ENCODE data around the gene CST4. TPM values are rescaled to one million over a fixed set of nuclear protein-coding genes. Genes with fewer than 3 reads are reported as not detected.
"Not testable (repeated sequence)": the region's sequence is repeated elsewhere in the genome, so short reads cannot be mapped to it uniquely, and the experiment has no call there.

CST4 gene
- total RNA-seq, 4 donors from 2014 or later, result not detected

GRCh38 chr20:23690581-23690980 lies 1.7 kb upstream of the CST4 start:
- no peaks in the 10 kb centered on the region for H3K36me3 ChIP-seq
- DNase-seq, result no peak
- H3K4me3 ChIP-seq, result no peak overlapping the region
- 73 to 88% methylated on average over 4 to 6 of the region's 8 CpGs for WGBS, 2 donors
- H3K27ac ChIP-seq, result no peak overlapping the region
- intact Hi-C loops (cut with DNase I), result no loop called here
- H3K9me3 ChIP-seq, result no peaks in the 10 kb centered on the region
- H3K27me3 ChIP-seq, result peaks cover 0 to 26% (median 0%) of the 10 kb centered on the region in 4 donors
- peaks cover 0 to 4% (median 0%) of the 10 kb centered on the region in 3 donors for H3K4me1 ChIP-seq
- TF ChIP-seq POLR2A (IDR thresholded peaks at IDR 0.05), result no peak
- TF ChIP-seq, protein P1, sequence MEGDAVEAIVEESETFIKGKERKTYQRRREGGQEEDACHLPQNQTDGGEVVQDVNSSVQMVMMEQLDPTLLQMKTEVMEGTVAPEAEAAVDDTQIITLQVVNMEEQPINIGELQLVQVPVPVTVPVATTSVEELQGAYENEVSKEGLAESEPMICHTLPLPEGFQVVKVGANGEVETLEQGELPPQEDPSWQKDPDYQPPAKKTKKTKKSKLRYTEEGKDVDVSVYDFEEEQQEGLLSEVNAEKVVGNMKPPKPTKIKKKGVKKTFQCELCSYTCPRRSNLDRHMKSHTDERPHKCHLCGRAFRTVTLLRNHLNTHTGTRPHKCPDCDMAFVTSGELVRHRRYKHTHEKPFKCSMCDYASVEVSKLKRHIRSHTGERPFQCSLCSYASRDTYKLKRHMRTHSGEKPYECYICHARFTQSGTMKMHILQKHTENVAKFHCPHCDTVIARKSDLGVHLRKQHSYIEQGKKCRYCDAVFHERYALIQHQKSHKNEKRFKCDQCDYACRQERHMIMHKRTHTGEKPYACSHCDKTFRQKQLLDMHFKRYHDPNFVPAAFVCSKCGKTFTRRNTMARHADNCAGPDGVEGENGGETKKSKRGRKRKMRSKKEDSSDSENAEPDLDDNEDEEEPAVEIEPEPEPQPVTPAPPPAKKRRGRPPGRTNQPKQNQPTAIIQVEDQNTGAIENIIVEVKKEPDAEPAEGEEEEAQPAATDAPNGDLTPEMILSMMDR (IDR thresholded peaks at IDR 0.05), result no peak

GRCh38 chr20:23689399-23689690 lies 507 bp upstream of the CST4 start:
- H3K9me3 ChIP-seq, result no peaks in the 10 kb centered on the region
- no peaks in the 10 kb centered on the region for H3K36me3 ChIP-seq
- no peak overlapping the region for H3K27ac ChIP-seq
- peaks cover 0 to 4% (median 0%) of the 10 kb centered on the region in 3 donors for H3K4me1 ChIP-seq
- peaks cover 0 to 32% (median 0%) of the 10 kb centered on the region in 4 donors for H3K27me3 ChIP-seq
- no peak for DNase-seq
- 55 to 76% methylated on average over 2 to 3 of the region's 3 CpGs for WGBS, 2 donors
- TF ChIP-seq, protein P1 (IDR thresholded peaks at IDR 0.05), result no peak
- no peak for TF ChIP-seq POLR2A (IDR thresholded peaks at IDR 0.05)
- intact Hi-C loops (cut with DNase I), result no loop called here
- no peak overlapping the region for H3K4me3 ChIP-seq

DNA sequence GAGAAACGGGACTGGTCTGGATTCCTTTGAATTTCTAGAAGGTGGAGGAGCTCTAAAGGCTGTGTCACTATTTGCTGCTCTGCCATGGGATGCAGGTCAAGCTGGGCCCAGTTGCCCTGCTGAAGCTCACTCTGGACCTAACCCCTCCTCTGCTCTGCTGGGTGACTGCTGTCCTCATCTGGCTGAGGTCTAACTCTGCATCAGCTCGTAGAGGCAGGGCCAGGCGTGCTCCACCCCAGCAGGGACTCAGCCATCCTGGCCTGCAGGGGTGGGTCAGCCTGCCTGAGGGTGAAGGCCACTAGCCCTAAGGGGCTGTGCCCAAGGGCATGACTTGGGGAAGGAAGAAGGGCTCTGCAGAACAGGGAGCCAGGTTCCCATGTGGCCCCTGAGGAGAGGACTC lies 852 bp downstream of the CST4 start:
- intact Hi-C loops (cut with DNase I), result no loop called here
- Histone ChIP-seq H3K27me3 (peaks cover 0 to 37% (median 0%) of the 10 kb centered on the region in 4 donors), H3K9me3 (no peaks in the 10 kb centered on the region), H3K27ac (no peak overlapping the region), H3K4me3 (no peak overlapping the region), H3K4me1 (peaks cover 0 to 1% (median 0%) of the 10 kb centered on the region in 3 donors), H3K36me3 (no peaks in the 10 kb centered on the region)
- no peak for TF ChIP-seq POLR2A (IDR thresholded peaks at IDR 0.05)
- TF ChIP-seq, protein P1 (IDR thresholded peaks at IDR 0.05), result no peak
- no peak for DNase-seq
- WGBS, 2 donors, result no CpG with 5 or more reads among the region's 3 CpGs

DNA sequence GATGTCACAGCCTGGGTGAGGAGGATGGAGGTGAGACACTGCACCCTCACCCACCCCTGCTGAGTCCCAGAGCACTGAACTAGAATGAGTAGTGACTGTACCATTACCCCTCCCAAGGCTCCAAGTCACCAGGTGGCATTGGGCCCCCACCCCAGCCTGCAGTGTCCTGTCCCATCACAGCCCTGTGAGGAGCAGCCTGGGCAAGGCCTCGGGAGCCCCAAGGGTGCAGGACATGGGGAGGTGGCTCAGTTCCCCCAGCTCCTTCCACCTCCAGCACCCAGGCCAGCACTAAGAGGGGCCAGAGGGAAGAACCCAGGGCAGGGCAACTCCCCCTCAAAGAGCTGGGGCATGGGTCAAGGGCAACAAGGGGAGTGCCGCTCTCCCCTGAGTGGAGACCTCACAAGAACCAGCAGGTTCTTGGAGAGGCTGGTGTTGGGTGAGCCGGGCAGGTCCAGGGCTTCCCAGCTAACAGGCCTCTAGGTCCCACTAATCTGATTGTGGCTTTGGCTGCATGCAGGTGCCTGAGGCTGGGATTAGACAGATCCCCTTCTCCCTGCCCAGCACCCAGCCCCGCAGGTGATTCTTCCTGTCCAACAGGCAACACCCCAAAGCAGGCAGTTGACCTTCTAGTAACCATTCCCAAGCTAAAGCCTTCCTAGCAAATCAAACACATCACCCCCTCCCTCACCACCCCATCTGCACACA lies 2.6 kb downstream of the CST4 start:
- intact Hi-C loops (cut with DNase I), result no loop called here
- no peak for TF ChIP-seq POLR2A (IDR thresholded peaks at IDR 0.05)
- TF ChIP-seq, protein P1 (IDR thresholded peaks at IDR 0.05), result no peak
- H3K4me1 ChIP-seq, result no peaks in the 10 kb centered on the region
- no peak for DNase-seq
- no peak overlapping the region for H3K4me3 ChIP-seq
- H3K27me3 ChIP-seq, result peaks cover 0 to 30% (median 0%) of the 10 kb centered on the region in 4 donors
- H3K9me3 ChIP-seq, result no peaks in the 10 kb centered on the region
- 44% methylated on average over 1 of the region's 4 CpGs; no CpG with 5 or more reads in 1 of the 2 donors for WGBS, 2 donors
- no peak overlapping the region for H3K27ac ChIP-seq
- H3K36me3 ChIP-seq, result no peaks in the 10 kb centered on the region

- DNase-seq; H3K4me3 ChIP-seq; H3K36me3 ChIP-seq; H3K4me1 ChIP-seq; H3K9me3 ChIP-seq; intact Hi-C loops (cut with DNase I); H3K27ac ChIP-seq: not testable (repeated sequence)
- peaks cover 0 to 30% (median 0%) of the 10 kb centered on the region in 4 donors for H3K27me3 ChIP-seq
- 60 to 100% methylated on average over 1 of the region's 4 CpGs for WGBS, 2 donors
Observed at GRCh38 chr20:23685529-23685896, 3.3 kb downstream of the CST4 start.

DNA sequence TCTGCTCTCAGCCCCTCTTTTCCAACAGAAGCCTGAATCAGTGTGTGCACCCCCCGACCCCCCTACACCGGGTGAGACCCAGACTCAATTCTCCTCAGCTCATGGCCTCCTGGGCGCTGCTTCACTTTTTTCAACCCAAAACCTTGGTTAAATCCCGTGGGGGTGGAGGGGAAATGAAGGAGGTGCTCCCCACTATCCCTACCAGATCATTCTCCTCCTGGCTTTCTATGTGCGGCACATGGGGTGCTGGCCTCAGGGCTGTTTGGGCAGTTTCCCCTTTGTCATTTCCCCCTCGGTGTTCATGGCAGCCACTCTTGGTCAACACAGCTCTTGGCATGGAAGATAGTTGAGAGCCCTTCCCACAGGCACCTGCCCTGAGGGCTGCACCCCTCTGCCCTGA lies 4.6 kb downstream of the CST4 start:
- 72 to 75% methylated on average over 4 to 6 of the region's 6 CpGs for WGBS, 2 donors
- no peak for DNase-seq
- H3K27me3 ChIP-seq, result peaks cover 0 to 30% (median 0%) of the 10 kb centered on the region in 4 donors

More for the DNA sequence above, 4.6 kb downstream of the CST4 start:
- Histone ChIP-seq H3K4me1 (peaks cover 0 to 11% (median 0%) of the 10 kb centered on the region in 3 donors), H3K27ac (no peak overlapping the region), H3K4me3 (no peak overlapping the region), H3K9me3 (no peaks in the 10 kb centered on the region), H3K36me3 (no peaks in the 10 kb centered on the region)
- TF ChIP-seq, protein P1 (IDR thresholded peaks at IDR 0.05), result no peak
- TF ChIP-seq POLR2A (IDR thresholded peaks at IDR 0.05), result no peak
- intact Hi-C loops (cut with DNase I), result no loop called here

Measured in esophagus squamous epithelium (tissue), 5 donors.